HAP-1 (cell line): ENCODE results near the gene MDGA2.

Source experiments
- DNase-seq, 2 experiments: peaks; one replicate each; pipeline ENCODE4 v3.0.0-alpha.2; 2016 to 2020; ENCODE audit warnings: low spot score in 2 of 2
- H3K27me3 ChIP-seq: fragments of 250-450 bp; sonication (Bioruptor Pico); 2 replicates; pipeline ENCODE4 v1.5.1; 2020; ENCODE audit warnings: low read depth, mild to moderate bottlenecking, moderate library complexity
- H3K36me3 ChIP-seq: fragments of 250-450 bp; sonication (Bioruptor Pico); replicated peaks from 2 replicates; pipeline ENCODE4 v1.5.1; 2020; ENCODE audit warnings: mild to moderate bottlenecking
- H3K4me1 ChIP-seq: fragments of 250-450 bp; sonication (Bioruptor Pico); 2 replicates; pipeline ENCODE4 v1.5.1; 2020; ENCODE audit warnings: mild to moderate bottlenecking
- H3K4me3 ChIP-seq: fragments of 250-450 bp; sonication (Bioruptor Pico); 2 replicates; pipeline ENCODE4 v1.5.1; 2020; ENCODE audit warnings: mild to moderate bottlenecking, moderate library complexity
- H3K9me3 ChIP-seq: fragments of 250-450 bp; sonication (Bioruptor Pico); 2 replicates; pipeline ENCODE4 v1.5.1; 2020; ENCODE audit warnings: mild to moderate bottlenecking, moderate library complexity
- in situ Hi-C: fragments of 300-500 bp; cut with MboI; formaldehyde crosslinking; loops from 3 replicates; pipeline ENCODE4 v1.14.3; 2020; ENCODE audit warnings: low sequenced_read_pairs, inconsistent platforms, mixed read lengths

The MDGA2 gene

GRCh38 chr14:47103771-47104170 is 571.6 kb downstream of the MDGA2 start:
- in situ Hi-C loops, result no loop called here
- no peaks in the 10 kb centered on the region for H3K27me3 ChIP-seq
- no peak overlapping the region for H3K4me3 ChIP-seq

GRCh38 chr14:47102472-47102871 is 572.9 kb downstream of the MDGA2 start:
- Histone ChIP-seq H3K27me3 (no peaks in the 10 kb centered on the region), H3K36me3 (no peaks in the 10 kb centered on the region), H3K4me3 (no peak overlapping the region), H3K4me1 (no peaks in the 10 kb centered on the region), H3K9me3 (no peaks in the 10 kb centered on the region)
- in situ Hi-C loops, result no loop called here
- DNase-seq, result no peak

More at GRCh38 chr14:47103771-47104170, 571.6 kb downstream of the MDGA2 start:
- H3K9me3 ChIP-seq, result no peaks in the 10 kb centered on the region
- no peaks in the 10 kb centered on the region for H3K4me1 ChIP-seq
- H3K36me3 ChIP-seq, result no peaks in the 10 kb centered on the region
- DNase-seq, result no peak

GRCh38 chr14:47085678-47086077 is 589.7 kb downstream of the MDGA2 start:
- in situ Hi-C loops, result no loop called here

GRCh38 chr14:47065326-47065725 is 610.1 kb downstream of the MDGA2 start:
- Histone ChIP-seq H3K4me3 (no peak overlapping the region), H3K27me3 (no peaks in the 10 kb centered on the region), H3K36me3 (no peaks in the 10 kb centered on the region), H3K9me3 (no peaks in the 10 kb centered on the region), H3K4me1 (no peaks in the 10 kb centered on the region)
- in situ Hi-C loops, result no loop called here
- no peak for DNase-seq

More at GRCh38 chr14:47085678-47086077, 589.7 kb downstream of the MDGA2 start:
- Histone ChIP-seq H3K4me1 (no peaks in the 10 kb centered on the region), H3K36me3 (no peaks in the 10 kb centered on the region), H3K9me3 (no peaks in the 10 kb centered on the region), H3K4me3 (no peak overlapping the region), H3K27me3 (no peaks in the 10 kb centered on the region)
- no peak for DNase-seq

GRCh38 chr14:47060050-47060449 is 615.4 kb downstream of the MDGA2 start:
- Histone ChIP-seq H3K36me3 (no peaks in the 10 kb centered on the region), H3K9me3 (no peaks in the 10 kb centered on the region), H3K4me1 (no peaks in the 10 kb centered on the region), H3K27me3 (no peaks in the 10 kb centered on the region), H3K4me3 (no peak overlapping the region)
- in situ Hi-C loops, result no loop called here
- no peak for DNase-seq

GRCh38 chr14:47057364-47057763 is 618.0 kb downstream of the MDGA2 start:
- Histone ChIP-seq H3K4me1 (no peaks in the 10 kb centered on the region), H3K9me3 (no peaks in the 10 kb centered on the region), H3K36me3 (no peaks in the 10 kb centered on the region), H3K27me3 (no peaks in the 10 kb centered on the region), H3K4me3 (no peak overlapping the region)
- DNase-seq, result no peak
- in situ Hi-C loops, result no loop called here

- no peak for DNase-seq
- H3K4me3 ChIP-seq, result no peak overlapping the region
- no peaks in the 10 kb centered on the region for H3K27me3 ChIP-seq
- H3K36me3 ChIP-seq, result no peaks in the 10 kb centered on the region
- in situ Hi-C loops, result no loop called here
- no peaks in the 10 kb centered on the region for H3K9me3 ChIP-seq
- no peaks in the 10 kb centered on the region for H3K4me1 ChIP-seq
Observed at GRCh38 chr14:47044841-47045240, 630.6 kb downstream of the MDGA2 start.

GRCh38 chr14:47040550-47040949 is 634.9 kb downstream of the MDGA2 start:
- no peak for DNase-seq
- no peaks in the 10 kb centered on the region for H3K9me3 ChIP-seq
- H3K4me3 ChIP-seq, result no peak overlapping the region
- in situ Hi-C loops, result no loop called here
- H3K4me1 ChIP-seq, result no peaks in the 10 kb centered on the region
- no peaks in the 10 kb centered on the region for H3K27me3 ChIP-seq
- no peaks in the 10 kb centered on the region for H3K36me3 ChIP-seq

- Histone ChIP-seq H3K4me3 (no peak overlapping the region), H3K36me3 (no peaks in the 10 kb centered on the region), H3K4me1 (no peaks in the 10 kb centered on the region), H3K9me3 (no peaks in the 10 kb centered on the region), H3K27me3 (no peaks in the 10 kb centered on the region)
- in situ Hi-C loops, result no loop called here
- DNase-seq, result no peak
Observed at GRCh38 chr14:47039336-47039735, 636.1 kb downstream of the MDGA2 start.

- Histone ChIP-seq H3K9me3 (no peaks in the 10 kb centered on the region), H3K27me3 (no peaks in the 10 kb centered on the region), H3K4me1 (no peaks in the 10 kb centered on the region), H3K4me3 (no peak overlapping the region), H3K36me3 (no peaks in the 10 kb centered on the region)
- DNase-seq, result no peak
- in situ Hi-C loops, result no loop called here
Observed at GRCh38 chr14:47022721-47023120, 652.7 kb downstream of the MDGA2 start.

GRCh38 chr14:47020500-47020899 is 654.9 kb downstream of the MDGA2 start:
- no peaks in the 10 kb centered on the region for H3K36me3 ChIP-seq
- DNase-seq, result no peak
- H3K4me1 ChIP-seq, result no peaks in the 10 kb centered on the region
- in situ Hi-C loops, result no loop called here
- H3K27me3 ChIP-seq, result no peaks in the 10 kb centered on the region
- no peaks in the 10 kb centered on the region for H3K9me3 ChIP-seq
- H3K4me3 ChIP-seq, result no peak overlapping the region

GRCh38 chr14:47012533-47013280 is 662.7 kb downstream of the MDGA2 start:
- DNase-seq, result no peak
- in situ Hi-C loops, result no loop called here
- H3K4me1 ChIP-seq, result no peaks in the 10 kb centered on the region
- no peaks in the 10 kb centered on the region for H3K36me3 ChIP-seq
- no peaks in the 10 kb centered on the region; the same call in 1 of the 2 replicates for H3K9me3 ChIP-seq
- H3K27me3 ChIP-seq, result no peaks in the 10 kb centered on the region
- no peak overlapping the region for H3K4me3 ChIP-seq

GRCh38 chr14:47009615-47010014 is 665.8 kb downstream of the MDGA2 start:
- in situ Hi-C loops, result no loop called here
- Histone ChIP-seq H3K36me3 (no peaks in the 10 kb centered on the region), H3K4me1 (no peaks in the 10 kb centered on the region)

GRCh38 chr14:47008732-47009131 is 666.7 kb downstream of the MDGA2 start:
- in situ Hi-C loops, result no loop called here
- no peaks in the 10 kb centered on the region for H3K27me3 ChIP-seq
- no peaks in the 10 kb centered on the region for H3K4me1 ChIP-seq
- H3K9me3 ChIP-seq, result no peaks in the 10 kb centered on the region
- H3K4me3 ChIP-seq, result no peak overlapping the region
- H3K36me3 ChIP-seq, result no peaks in the 10 kb centered on the region
- DNase-seq, result no peak

More at GRCh38 chr14:47009615-47010014, 665.8 kb downstream of the MDGA2 start:
- no peak for DNase-seq
- Histone ChIP-seq H3K9me3 (no peaks in the 10 kb centered on the region; the same call in 1 of the 2 replicates), H3K4me3 (no peak overlapping the region), H3K27me3 (no peaks in the 10 kb centered on the region)

GRCh38 chr14:46999661-47000060 is 675.7 kb downstream of the MDGA2 start:
- Histone ChIP-seq H3K9me3 (no peaks in the 10 kb centered on the region), H3K4me1 (no peaks in the 10 kb centered on the region), H3K27me3 (no peaks in the 10 kb centered on the region), H3K4me3 (no peak overlapping the region), H3K36me3 (no peaks in the 10 kb centered on the region)
- in situ Hi-C loops, result no loop called here
- no peak for DNase-seq
